HG03196 (cell line): ENCODE measurements around the gene SKI.

Experiments
- ATAC-seq: cut with Tn5 transposase; IDR thresholded peaks from one replicate; pipeline ENCODE4 v1.9.1; 2021; ENCODE audit not compliant: unreplicated experiment

Gene SKI

GRCh38 chr1:2335721-2336455 is 107.8 kb downstream of the SKI start:
- no peak for ATAC-seq

GRCh38 chr1:2336499-2336898 is 108.4 kb downstream of the SKI start:
- ATAC-seq = no peak

- no peak for ATAC-seq
These were observed 109.0 kb downstream of the SKI start for GRCh38 chr1:2337081-2337480.

GRCh38 chr1:2337501-2337900 is 109.4 kb downstream of the SKI start:
- no peak for ATAC-seq

GRCh38 chr1:2339206-2340085 is 111.3 kb downstream of the SKI start:
- ATAC-seq = no peak

- no peak for ATAC-seq
These were observed 112.2 kb downstream of the SKI start for GRCh38 chr1:2340086-2340917.

GRCh38 chr1:2340918-2341254 is 112.8 kb downstream of the SKI start:
- no peak for ATAC-seq

GRCh38 chr1:2341706-2342383 is 113.7 kb downstream of the SKI start:
- no peak for ATAC-seq

GRCh38 chr1:2342384-2343022 is 114.4 kb downstream of the SKI start:
- no peak for ATAC-seq

GRCh38 chr1:2343023-2343935 is 115.2 kb downstream of the SKI start:
- no peak for ATAC-seq

- no peak for ATAC-seq
These were observed 116.1 kb downstream of the SKI start for GRCh38 chr1:2344121-2344681.

GRCh38 chr1:2344744-2345296 is 116.7 kb downstream of the SKI start:
- ATAC-seq = no peak

- ATAC-seq = no peak
These were observed 117.4 kb downstream of the SKI start for GRCh38 chr1:2345297-2346075.

GRCh38 chr1:2346691-2347408 is 118.7 kb downstream of the SKI start:
- ATAC-seq = no peak

GRCh38 chr1:2347409-2347785 is 119.3 kb downstream of the SKI start:
- ATAC-seq = no peak

GRCh38 chr1:2347896-2348295 is 119.8 kb downstream of the SKI start:
- no peak for ATAC-seq
